DOHH2 (cell line): ENCODE results near the gene FAAH.

Experiments
- CTCF ChIP-seq: fragments of 200-600 bp; sonication (generic); IDR thresholded peaks from one replicate; pipeline ENCODE4 v1.5.1; 2014; ENCODE audit warnings: antibody characterized with exemption, mild to moderate bottlenecking, low read depth, low read length; ENCODE audit not compliant: poor library complexity, severe bottlenecking
- EZH2phosphoT487 ChIP-seq: fragments of 200-600 bp; sonication (generic); IDR thresholded peaks from 2 replicates; pipeline ENCODE4 v1.6.1; 2017; ENCODE audit warnings: borderline replicate concordance, mild to moderate bottlenecking, antibody characterized with exemption, low read length, moderate library complexity, mixed read lengths

- TF ChIP-seq CTCF (no peak), EZH2phosphoT487 (no peak)
Observed at GRCh38 chr1:46445773-46446256, 51.7 kb downstream of the FAAH start.
